Measurements from ENCODE around the gene PTPRB. TPM values are rescaled to one million over a fixed set of nuclear protein-coding genes. Genes with fewer than 3 reads are reported as not detected.
A peak's percentile ranks its signal among the peaks of the same experiment; 100 is the strongest.

PTPRB gene
- total and polyA plus RNA-seq, 12 donors: 8.0 to 46.3 (median 28.4) TPM

- Histone ChIP-seq H3K27me3 (no peaks in the 10 kb centered on the region), H3K4me1 (replicated peaks in 1 of 2) (no peaks in the 10 kb centered on the region), H3K9me3 (replicated peaks in 1 of 3) (no peaks in the 10 kb centered on the region), H3K27ac (no peak overlapping the region), H3K4me3 (no peak overlapping the region), H3K36me3 (replicated peaks in 1 of 2) (no peaks in the 10 kb centered on the region)
- DNase-seq: no peak
- intact Hi-C loops (cut with DNase I): loop anchor here (2.0 to 10.0 kb wide), 4 partner anchors 322 to 695 kb away; no protein-coding TSS in a partner anchor
- WGBS, 4 donors: 17 to 23% (median 18%) methylated on average over 3 of the region's 3 CpGs
- peak in 2 of 6 experiments; percentile 1 to 2 for TF ChIP-seq CTCF (IDR thresholded peaks at IDR 0.05)
- no peak for TF ChIP-seq POLR2A (IDR thresholded peaks at IDR 0.05)
Observed at GRCh38 chr12:70577283-70577634, 60.0 kb downstream of the PTPRB start.

GRCh38 chr12:70576341-70577282 lies 60.6 kb downstream of the PTPRB start:
- Histone ChIP-seq H3K27ac (no peak overlapping the region), H3K27me3 (no peaks in the 10 kb centered on the region), H3K4me3 (no peak overlapping the region), H3K9me3 (replicated peaks in 1 of 3) (no peaks in the 10 kb centered on the region), H3K4me1 (replicated peaks in 1 of 2) (peaks cover 3 to 5% of the 10 kb centered on the region in 2 donors), H3K36me3 (replicated peaks in 1 of 2) (no peaks in the 10 kb centered on the region)
- WGBS, 4 donors: 53 to 61% (median 57%) methylated on average over 16 to 19 of the region's 19 CpGs
- peak; percentile 75 to 85 (median 80) for TF ChIP-seq CTCF (IDR thresholded peaks at IDR 0.05)
- no peak for TF ChIP-seq POLR2A (IDR thresholded peaks at IDR 0.05)
- DNase-seq: peak in 1 of 7 donors; percentile 22
- intact Hi-C loops (cut with DNase I): loop anchor here (2.0 to 10.0 kb wide), 4 partner anchors 322 to 694 kb away; no protein-coding TSS in a partner anchor

- intact Hi-C loops (cut with DNase I): loop anchor here in 1 of 2 donors (10.0 kb wide), 1 partner anchor 317 kb away; no protein-coding TSS in a partner anchor
- Histone ChIP-seq H3K27me3 (no peaks in the 10 kb centered on the region), H3K9me3 (replicated peaks in 1 of 3) (no peaks in the 10 kb centered on the region), H3K27ac (no peak overlapping the region), H3K4me3 (no peak overlapping the region), H3K36me3 (replicated peaks in 1 of 2) (no peaks in the 10 kb centered on the region), H3K4me1 (replicated peaks in 1 of 2) (peaks cover 6 to 8% of the 10 kb centered on the region in 2 donors)
- WGBS, 4 donors: 23 to 39% (median 27%) methylated on average over 3 of the region's 3 CpGs
- TF ChIP-seq POLR2A (IDR thresholded peaks at IDR 0.05) (no peak), CTCF (IDR thresholded peaks at IDR 0.05) (no peak)
- peak in 1 of 7 donors; percentile 39 for DNase-seq
Observed at GRCh38 chr12:70571705-70572268, 65.4 kb downstream of the PTPRB start.

- WGBS, 4 donors: 85 to 92% (median 90%) methylated on average over 8 of the region's 8 CpGs
- no peak for TF ChIP-seq CTCF (IDR thresholded peaks at IDR 0.05)
- TF ChIP-seq POLR2A (IDR thresholded peaks at IDR 0.05): no peak
- peak in 1 of 7 donors; percentile 23 for DNase-seq
- Histone ChIP-seq H3K27me3 (no peaks in the 10 kb centered on the region), H3K36me3 (replicated peaks in 1 of 2) (no peaks in the 10 kb centered on the region), H3K4me3 (no peak overlapping the region), H3K9me3 (replicated peaks in 1 of 3) (no peaks in the 10 kb centered on the region), H3K27ac (no peak overlapping the region), H3K4me1 (replicated peaks in 1 of 2) (peaks cover 6 to 8% of the 10 kb centered on the region in 2 donors)
- intact Hi-C loops (cut with DNase I): loop anchor here in 1 of 2 donors (10.0 kb wide), 1 partner anchor 316 kb away; no protein-coding TSS in a partner anchor
Observed at GRCh38 chr12:70571029-70571428, 66.2 kb downstream of the PTPRB start.

Measured in adrenal gland (tissue), 12 donors.